Measurements from ENCODE around the gene DTYMK. TPM values are rescaled to one million over a fixed set of nuclear protein-coding genes. Genes with fewer than 3 reads are reported as not detected.

DTYMK gene, protein sequence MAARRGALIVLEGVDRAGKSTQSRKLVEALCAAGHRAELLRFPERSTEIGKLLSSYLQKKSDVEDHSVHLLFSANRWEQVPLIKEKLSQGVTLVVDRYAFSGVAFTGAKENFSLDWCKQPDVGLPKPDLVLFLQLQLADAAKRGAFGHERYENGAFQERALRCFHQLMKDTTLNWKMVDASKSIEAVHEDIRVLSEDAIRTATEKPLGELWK
- 54.5 and 59.5 TPM in 2 replicates for total RNA-seq

DNA sequence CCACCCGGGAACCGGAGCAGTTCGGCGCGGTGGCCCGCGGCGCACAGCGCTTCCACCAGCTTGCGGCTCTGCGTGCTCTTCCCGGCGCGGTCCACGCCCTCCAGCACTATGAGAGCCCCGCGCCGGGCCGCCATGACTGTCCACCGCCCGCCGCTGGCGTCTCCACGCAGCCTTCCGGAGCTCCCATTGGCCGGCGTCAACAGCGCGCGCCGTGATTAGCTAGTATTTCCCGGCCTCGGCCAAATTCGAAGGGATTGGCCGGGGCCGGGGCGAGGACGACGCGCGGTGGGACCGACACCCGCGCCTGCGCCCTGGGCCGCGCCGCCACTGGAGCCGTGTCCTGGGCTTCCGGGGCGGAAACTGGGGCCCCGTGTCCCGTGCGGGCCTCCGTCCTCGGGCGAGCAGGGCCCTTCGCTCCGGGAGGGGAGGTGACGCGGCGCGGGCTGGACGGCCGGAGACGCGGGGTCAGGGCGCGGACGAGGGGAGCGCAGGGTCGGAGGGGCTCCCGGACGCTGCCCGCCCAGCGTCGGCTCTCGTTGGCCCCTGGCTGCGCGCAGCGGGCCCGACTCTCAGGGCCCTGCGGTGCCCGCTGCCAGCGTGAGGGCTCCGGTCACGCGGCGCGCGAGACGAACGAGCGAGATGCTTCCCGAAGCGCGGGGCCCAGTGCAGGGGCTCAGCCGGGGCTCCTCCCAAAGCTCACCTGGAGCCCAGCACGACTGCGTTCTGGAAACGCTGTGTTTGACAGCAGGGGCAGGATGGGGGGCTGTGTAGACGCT, at the start of gene DTYMK:
Gene DTYMK (minus strand): TSS at position 166 of the 776 bp plus-strand sequence. CDS start 32 bp downstream, at position 134.

DNA sequence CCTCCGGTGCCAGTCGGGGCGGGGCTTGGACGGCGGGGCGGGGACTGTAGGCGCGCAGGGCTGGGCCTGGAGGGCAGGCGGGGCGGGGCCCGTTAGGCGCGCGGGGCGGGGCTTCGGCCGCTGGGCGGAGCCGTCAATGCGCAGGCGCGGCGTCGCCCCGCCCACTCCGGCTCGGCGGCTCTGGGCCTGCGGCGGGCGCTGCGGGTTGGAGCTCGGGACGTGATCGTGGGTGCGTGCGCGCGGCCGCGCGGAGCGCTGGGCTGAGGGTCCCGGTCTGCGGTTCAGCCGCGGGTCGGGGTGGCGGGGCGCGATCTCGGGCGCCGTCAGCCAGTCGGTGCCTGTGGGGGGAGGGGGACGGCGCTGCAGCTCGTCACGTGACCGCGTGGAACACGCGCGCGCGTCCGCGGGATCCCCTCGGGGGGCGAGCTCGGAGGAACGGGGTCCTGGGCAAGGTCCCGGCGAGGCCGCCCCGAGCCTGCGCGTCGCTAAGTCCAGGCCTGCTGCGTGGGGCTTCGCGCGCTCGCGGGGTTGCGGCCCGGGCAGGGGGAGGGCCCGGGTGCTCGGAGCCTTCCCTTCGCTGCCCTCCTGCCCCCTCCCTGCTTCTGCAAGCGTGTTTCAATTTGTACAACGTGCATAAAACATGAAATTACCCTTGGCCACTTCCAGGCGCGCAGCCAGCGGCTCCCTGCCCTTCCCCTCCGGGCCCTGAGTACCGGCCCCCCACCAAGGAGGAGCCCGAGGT, 48.0 kb upstream of the DTYMK start, which contains the start of gene D2HGDH:
Gene D2HGDH (plus strand): TSS at position 164 of the 742 bp plus-strand sequence. CDS start 595 bp downstream, outside the sequence.

DNA sequence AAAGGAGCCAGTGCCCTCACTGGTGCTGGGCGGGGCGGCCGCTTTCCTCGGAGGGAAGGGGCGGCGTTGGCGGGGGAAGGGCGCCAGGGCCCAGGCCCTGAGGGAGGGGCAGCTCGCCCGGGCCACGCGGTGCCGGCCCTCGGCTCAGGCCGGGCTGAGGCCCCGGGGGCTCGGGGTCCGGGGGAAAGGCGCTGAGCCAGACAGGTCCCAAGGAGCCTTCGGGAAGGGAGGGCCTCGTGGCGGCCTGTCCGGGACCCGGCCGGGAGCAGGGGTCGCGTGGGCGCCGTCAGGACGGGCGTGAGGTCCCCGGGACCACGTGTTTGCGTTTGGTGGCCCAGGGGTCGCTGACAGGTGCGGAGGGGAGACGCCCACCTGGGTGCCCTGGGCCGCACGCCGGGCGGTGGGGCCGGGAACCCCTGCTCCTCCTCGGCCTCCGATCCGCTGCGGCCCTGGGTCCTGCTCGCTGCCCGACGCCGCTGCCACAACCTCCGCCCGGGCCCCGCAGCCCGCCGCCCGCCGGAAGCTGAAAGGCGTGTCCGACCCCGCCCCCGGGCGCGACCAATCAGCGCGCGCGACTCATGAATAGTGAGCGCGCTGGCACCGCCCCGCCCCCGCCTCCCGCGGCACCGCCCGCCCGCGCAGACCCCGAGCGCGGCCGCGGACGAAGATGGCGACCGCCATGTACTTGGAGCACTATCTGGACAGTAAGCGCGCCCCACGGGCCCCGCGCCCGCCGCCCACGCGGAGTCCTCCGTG, 15.0 kb upstream of the DTYMK start, which contains the start of gene ING5:
Gene ING5 (plus strand): TSS at position 641 of the 756 bp plus-strand sequence. CDS start 27 bp downstream, at position 668.

DNA sequence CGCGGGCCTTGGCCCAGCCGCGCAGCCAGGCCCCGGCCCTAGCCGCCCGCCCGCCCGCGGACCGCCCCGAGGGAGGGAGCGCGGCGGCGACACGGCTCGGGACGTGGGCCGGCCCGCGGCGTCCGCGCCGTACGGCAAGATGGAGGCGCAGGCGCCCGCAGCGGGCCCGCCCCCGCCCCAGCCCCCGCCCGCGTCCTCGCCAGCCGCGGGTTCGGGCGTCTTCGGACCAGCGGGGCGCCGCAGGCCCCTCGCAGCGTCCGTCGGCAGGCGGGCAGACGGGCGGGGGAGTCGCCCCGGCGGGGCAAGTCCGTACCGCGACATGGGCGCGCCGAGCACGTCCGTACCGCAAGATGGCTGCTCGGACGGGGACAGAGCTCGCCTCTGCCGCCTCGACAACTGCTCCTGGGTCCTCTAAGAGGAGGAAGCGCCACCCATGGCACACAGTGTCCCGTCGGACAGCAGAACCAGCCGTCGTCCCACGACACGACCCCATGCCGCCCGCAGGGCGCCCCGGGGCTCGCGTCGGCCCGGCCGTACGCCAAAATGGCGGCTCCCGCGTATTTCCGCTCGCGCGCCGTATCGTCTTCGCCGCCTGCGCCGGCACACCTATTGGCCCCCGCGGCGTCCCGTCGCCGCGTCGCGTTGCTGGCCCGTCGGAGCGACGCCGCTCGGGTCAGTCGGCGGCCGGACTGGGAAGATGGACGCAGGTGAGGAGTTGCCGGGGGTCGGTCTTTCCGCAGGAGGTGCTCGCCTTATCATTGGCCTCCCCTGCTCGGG, 49.4 kb downstream of the DTYMK start, which contains the start of the genes ATG4B and THAP4:
Gene ATG4B (plus strand): TSS at position 676 of the 777 bp plus-strand sequence. CDS start 22 bp downstream, at position 698.
Gene THAP4 (minus strand): TSS at position 141 of the 777 bp plus-strand sequence. CDS start 141 bp downstream, outside the sequence.

Other genes starting within 250 kb of the DTYMK start
- 196 and 204 TPM in 2 replicates for gene STK25, start 178.2 kb downstream of the DTYMK start, total RNA-seq
- gene BOK, start 128.1 kb downstream of the DTYMK start, total RNA-seq = 48.3 and 54.0 TPM in 2 replicates
- 62.3 and 74.3 TPM in 2 replicates for gene THAP4, start 49.7 kb downstream of the DTYMK start, total RNA-seq
- 44.4 and 55.4 TPM in 2 replicates for gene ATG4B, start 49.1 kb downstream of the DTYMK start, total RNA-seq
- gene ING5, start 15.2 kb upstream of the DTYMK start, total RNA-seq = 11.8 and 18.7 TPM in 2 replicates
- 18.3 and 21.9 TPM in 2 replicates for gene D2HGDH, start 47.8 kb upstream of the DTYMK start, total RNA-seq
- gene GAL3ST2, start 90.0 kb upstream of the DTYMK start, total RNA-seq = not detected in 2 replicates
- gene NEU4, start 122.4 kb upstream of the DTYMK start, total RNA-seq = not detected in 2 replicates
- gene PDCD1, start 172.1 kb upstream of the DTYMK start, total RNA-seq = not detected in 2 replicates
- gene RTP5, start 182.9 kb upstream of the DTYMK start, total RNA-seq = not detected in 2 replicates

Measured in airway epithelial cell (primary cell).